GM23248 (cell line): ENCODE results near the gene PRRG1. TPM values are rescaled to one million over a fixed set of nuclear protein-coding genes. Genes with fewer than 3 reads are reported as not detected.

Experiments
- DNase-seq: peaks from one replicate; pipeline ENCODE4 v3.0.0-alpha.2; 2015
- H2AFZ ChIP-seq: fragments of 200-600 bp; sonication (generic); 2 replicates; pipeline ENCODE4 v1.6.1; 2016; ENCODE audit warnings: antibody characterized with exemption
- H3F3A ChIP-seq: fragments of 200-600 bp; sonication (generic); 2 replicates; pipeline ENCODE4 v1.6.1; 2016; ENCODE audit warnings: mild to moderate bottlenecking, antibody characterized with exemption, mixed run types; ENCODE audit not compliant: insufficient read depth
- H3K27ac ChIP-seq: fragments of 200-600 bp; sonication (generic); 2 replicates; pipeline ENCODE4 v1.5.1; 2016; ENCODE audit warnings: mild to moderate bottlenecking
- H3K27me3 ChIP-seq: fragments of 200-600 bp; sonication (generic); replicated peaks from 2 replicates; pipeline ENCODE4 v1.6.1; 2016; ENCODE audit warnings: mild to moderate bottlenecking; ENCODE audit not compliant: insufficient read depth
- H3K36me3 ChIP-seq: fragments of 200-600 bp; sonication (generic); 2 replicates; pipeline ENCODE4 v1.6.1; 2016; ENCODE audit warnings: low read depth, mild to moderate bottlenecking
- H3K4me1 ChIP-seq: fragments of 200-600 bp; sonication (generic); 2 replicates; pipeline ENCODE4 v1.6.1; 2016; ENCODE audit warnings: mild to moderate bottlenecking; ENCODE audit not compliant: insufficient read depth
- H3K4me2 ChIP-seq: fragments of 200-600 bp; sonication (generic); one replicate; pipeline ENCODE4 v1.6.1; 2016; ENCODE audit warnings: mild to moderate bottlenecking; ENCODE audit not compliant: unreplicated experiment
- H3K4me3 ChIP-seq: fragments of 200-600 bp; sonication (generic); 2 replicates; pipeline ENCODE4 v1.5.1; 2016; ENCODE audit warnings: mild to moderate bottlenecking
- H3K79me2 ChIP-seq: fragments of 200-600 bp; sonication (generic); 2 replicates; pipeline ENCODE4 v1.6.1; 2016; ENCODE audit warnings: mild to moderate bottlenecking; ENCODE audit not compliant: insufficient read depth
- H3K9ac ChIP-seq: fragments of 200-600 bp; sonication (generic); 2 replicates; pipeline ENCODE4 v1.6.1; 2016; ENCODE audit warnings: mild to moderate bottlenecking
- H3K9me2 ChIP-seq: fragments of 200-600 bp; sonication (generic); 2 replicates; pipeline ENCODE4 v1.6.1; 2016; ENCODE audit warnings: mixed run types, mild to moderate bottlenecking, moderate library complexity; ENCODE audit not compliant: insufficient read depth
- H3K9me3 ChIP-seq: fragments of 200-600 bp; sonication (generic); one replicate; pipeline ENCODE4 v1.6.1; 2017; ENCODE audit warnings: low read depth
- H4K20me1 ChIP-seq: fragments of 200-600 bp; sonication (generic); 2 replicates; pipeline ENCODE4 v1.6.0; 2016; ENCODE audit not compliant: insufficient read depth
- EZH2 ChIP-seq: fragments of 200-600 bp; sonication (generic); IDR thresholded peaks from 2 replicates; pipeline ENCODE4 v1.6.1; 2018; ENCODE audit warnings: antibody characterized with exemption, mild to moderate bottlenecking; ENCODE audit not compliant: insufficient read depth, poor library complexity, severe bottlenecking
- EZH2phosphoT487 ChIP-seq: fragments of 200-600 bp; sonication (generic); IDR thresholded peaks from 2 replicates; pipeline ENCODE4 v1.6.1; 2018; ENCODE audit warnings: antibody characterized with exemption, moderate library complexity, mild to moderate bottlenecking, low read depth; ENCODE audit not compliant: insufficient read depth
- WGBS, 2 experiments: methylation state at CpG; one replicate each; pipeline ENCODE4 v1.1.6; 2015 to 2017; ENCODE audit warnings: low lambda C conversion rate in 2 of 2, low coverage in 1 of 2; ENCODE audit errors: missing lambda C conversion rate in 2 of 2; 5-methylcytosine and 5-hydroxymethylcytosine counted together
- in situ Hi-C: fragments of 300-500 bp; cut with MboI; formaldehyde crosslinking; loops from 2 replicates; pipeline ENCODE4 v1.15.0; 2020
- polyA plus RNA-seq: library from polyadenylated mRNA; unstranded; fragments of >200 nt; fragmentation: Nextera tagmentation; extraction: Ambion mirVana; gene quantifications from 2 replicates; pipeline ENCODE4 v1.2.1, GENCODE V29; 2016
- total RNA-seq: library from RNA; depleted of rRNA; stranded (reverse); fragments of >200 nt; shearing (Covaris generic); gene quantifications from 2 replicates; pipeline ENCODE4 v1.2.3, GENCODE V29; 2014

Gene PRRG1
- total and polyA plus RNA-seq, 2 experiments from 2014 or later = 7.3 to 11.7 TPM

DNA sequence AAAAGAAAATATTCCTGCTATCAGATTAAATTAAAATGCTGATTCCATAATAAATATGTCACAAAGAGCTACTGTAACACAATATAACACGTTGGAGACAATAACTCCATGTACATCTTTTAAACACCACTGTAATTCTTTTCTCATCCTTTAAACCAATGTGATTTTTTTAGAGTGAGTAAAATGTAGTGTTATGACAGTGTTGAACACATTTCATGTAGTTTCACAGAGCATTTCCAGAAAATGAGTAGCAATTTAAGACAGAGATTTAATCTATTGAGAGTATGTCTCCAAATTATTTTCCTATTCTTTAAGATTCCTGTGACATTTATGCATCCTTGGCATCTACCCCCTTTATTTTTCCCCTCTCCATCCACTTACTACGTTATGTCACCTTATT is 17.1 kb upstream of the PRRG1 start:
- H2AFZ ChIP-seq = no peak overlapping the region
- 4 to 7% methylated on average over 2 of the region's 2 CpGs for WGBS, 2 experiments
- H4K20me1 ChIP-seq = no peaks in the 10 kb centered on the region
- no peak for TF ChIP-seq EZH2phosphoT487
- TF ChIP-seq EZH2 = no peak
- H3F3A ChIP-seq = no peaks in the 10 kb centered on the region
- H3K9me2 ChIP-seq = no peaks in the 10 kb centered on the region
- 0 out of 2 replicates have a peak, but pooled peaks cover 5% of the 10 kb centered on the region for H3K27me3 ChIP-seq
- no peaks in the 10 kb centered on the region for H3K9me3 ChIP-seq
- H3K4me3 ChIP-seq = no peak overlapping the region
- H3K27ac ChIP-seq = no peak overlapping the region
- H3K79me2 ChIP-seq = no peaks in the 10 kb centered on the region
- no peak for DNase-seq
- H3K4me1 ChIP-seq = no peaks in the 10 kb centered on the region
- no peak overlapping the region for H3K9ac ChIP-seq
- H3K36me3 ChIP-seq = no peaks in the 10 kb centered on the region
- no peak overlapping the region for H3K4me2 ChIP-seq
- in situ Hi-C loops = no loop called here

GRCh38 chrX:37332987-37333658 is 16.0 kb upstream of the PRRG1 start:
- TF ChIP-seq EZH2 (no peak), EZH2phosphoT487 (no peak)
- DNase-seq = no peak
- no peaks in the 10 kb centered on the region for H3K9me3 ChIP-seq
- H3K4me3 ChIP-seq = no peak overlapping the region
- in situ Hi-C loops = no loop called here
- no peaks in the 10 kb centered on the region for H4K20me1 ChIP-seq
- no peak overlapping the region for H2AFZ ChIP-seq
- no peaks in the 10 kb centered on the region for H3K4me1 ChIP-seq
- no peaks in the 10 kb centered on the region for H3K9me2 ChIP-seq
- no peaks in the 10 kb centered on the region for H3K79me2 ChIP-seq
- no peak overlapping the region for H3K27ac ChIP-seq
- H3K27me3 ChIP-seq = 0 out of 2 replicates have a peak, but pooled peaks cover 5% of the 10 kb centered on the region
- H3K4me2 ChIP-seq = no peak overlapping the region
- H3F3A ChIP-seq = no peaks in the 10 kb centered on the region
- H3K36me3 ChIP-seq = no peaks in the 10 kb centered on the region
- H3K9ac ChIP-seq = no peak overlapping the region
- 61 to 64% methylated on average over 8 of the region's 8 CpGs for WGBS, 2 experiments

- peak; percentile 39 for DNase-seq
- H3K4me3 ChIP-seq = peak overlapping the region; percentile 29; the same call in 1 of the 2 replicates
- H3F3A ChIP-seq = peaks cover 11% of the 10 kb centered on the region
- in situ Hi-C loops = no loop called here
- peaks cover 14% of the 10 kb centered on the region; the same call in 1 of the 2 replicates for H3K4me1 ChIP-seq
- no peaks in the 10 kb centered on the region for H3K9me3 ChIP-seq
- H3K27me3 ChIP-seq = no peaks in the 10 kb centered on the region
- no peaks in the 10 kb centered on the region for H3K36me3 ChIP-seq
- H2AFZ ChIP-seq = peak overlapping the region; percentile 20; the same call in 1 of the 2 replicates
- H3K27ac ChIP-seq = no peak overlapping the region
- H3K4me2 ChIP-seq = peak overlapping the region; percentile 34
- H3K9me2 ChIP-seq = no peaks in the 10 kb centered on the region
- peaks cover 23% of the 10 kb centered on the region for H3K79me2 ChIP-seq
- H4K20me1 ChIP-seq = no peaks in the 10 kb centered on the region
- TF ChIP-seq EZH2phosphoT487 = no peak
- TF ChIP-seq EZH2 = no peak
- WGBS, 2 experiments = 40 to 44% methylated on average over 1 of the region's 1 CpG
- H3K9ac ChIP-seq = no peak overlapping the region
Observed at GRCh38 chrX:37347420-37347819, 1.7 kb upstream of the PRRG1 start.

- peak overlapping the region; percentile 81 for H3K27ac ChIP-seq
- H3K4me2 ChIP-seq = peak overlapping the region; percentile 72
- peak; percentile 16 for DNase-seq
- peaks cover 28% of the 10 kb centered on the region for H3K79me2 ChIP-seq
- peaks cover 11% of the 10 kb centered on the region for H3F3A ChIP-seq
- TF ChIP-seq EZH2phosphoT487 (no peak), EZH2 (no peak)
- H3K9me2 ChIP-seq = no peaks in the 10 kb centered on the region
- H3K4me1 ChIP-seq = peaks cover 14% of the 10 kb centered on the region; the same call in 1 of the 2 replicates
- no peaks in the 10 kb centered on the region for H4K20me1 ChIP-seq
- H3K27me3 ChIP-seq = no peaks in the 10 kb centered on the region
- H3K9ac ChIP-seq = peak overlapping the region; percentile 89
- H3K4me3 ChIP-seq = peak overlapping the region; percentile 91
- WGBS, 2 experiments = 20 to 26% methylated on average over 11 of the region's 11 CpGs
- H2AFZ ChIP-seq = peak overlapping the region; percentile 89
- H3K36me3 ChIP-seq = no peaks in the 10 kb centered on the region
- no peaks in the 10 kb centered on the region for H3K9me3 ChIP-seq
- in situ Hi-C loops = no loop called here
Observed at GRCh38 chrX:37348231-37348970, 763 bp upstream of the PRRG1 start.
